ENCODE data around the gene SPRY2.
"Not testable (repeated sequence)": the region's sequence is repeated elsewhere in the genome, so short reads cannot be mapped to it uniquely, and the experiment has no call there.

Gene SPRY2

GRCh38 chr13:80363890-80364503 is 23.1 kb upstream of the SPRY2 start:
- Histone ChIP-seq H3K4me3 (peak overlapping the region; percentile 5), H3K27ac (no peak overlapping the region)
- peak; percentile 58 for TF ChIP-seq CTCF (IDR thresholded peaks at IDR 0.05)
- no peak for DNase-seq (ENCODE audit: low spot score)

- no peak for DNase-seq (ENCODE audit: low spot score)
- TF ChIP-seq CTCF (IDR thresholded peaks at IDR 0.05) = no peak
These were observed 21.6 kb upstream of the SPRY2 start for GRCh38 chr13:80362481-80362880.

GRCh38 chr13:80361883-80362327 is 21.0 kb upstream of the SPRY2 start:
- Histone ChIP-seq H3K4me3 (no peak overlapping the region), H3K27ac (no peak overlapping the region)
- no peak for TF ChIP-seq CTCF (IDR thresholded peaks at IDR 0.05)
- no peak for DNase-seq (ENCODE audit: low spot score)

More at GRCh38 chr13:80362481-80362880, 21.6 kb upstream of the SPRY2 start:
- no peak overlapping the region for H3K27ac ChIP-seq
- H3K4me3 ChIP-seq = no peak overlapping the region

GRCh38 chr13:80361298-80361697 is 20.4 kb upstream of the SPRY2 start:
- DNase-seq (ENCODE audit: low spot score) = no peak
- Histone ChIP-seq H3K4me3 (no peak overlapping the region), H3K27ac (no peak overlapping the region)
- no peak for TF ChIP-seq CTCF (IDR thresholded peaks at IDR 0.05)

- DNase-seq (ENCODE audit: low spot score) = no peak
- no peak overlapping the region for H3K27ac ChIP-seq
- H3K4me3 ChIP-seq = no peak overlapping the region
- TF ChIP-seq CTCF (IDR thresholded peaks at IDR 0.05) = no peak
These were observed 19.5 kb upstream of the SPRY2 start for GRCh38 chr13:80360453-80360800.

GRCh38 chr13:80359778-80360452 is 19.0 kb upstream of the SPRY2 start:
- H3K27ac ChIP-seq = no peak overlapping the region
- TF ChIP-seq CTCF (IDR thresholded peaks at IDR 0.05) = no peak
- no peak for DNase-seq (ENCODE audit: low spot score)

GRCh38 chr13:80359414-80359777 is 18.5 kb upstream of the SPRY2 start:
- no peak overlapping the region for H3K4me3 ChIP-seq
- H3K27ac ChIP-seq = no peak overlapping the region
- TF ChIP-seq CTCF (IDR thresholded peaks at IDR 0.05) = no peak
- DNase-seq (ENCODE audit: low spot score) = no peak

More at GRCh38 chr13:80359778-80360452, 19.0 kb upstream of the SPRY2 start:
- no peak overlapping the region for H3K4me3 ChIP-seq

GRCh38 chr13:80355496-80356094 is 14.7 kb upstream of the SPRY2 start:
- not testable (repeated sequence) for DNase-seq (ENCODE audit: low spot score); H3K4me3 ChIP-seq; H3K27ac ChIP-seq

Data from coronary artery (tissue), 2 donors.